Heart right ventricle (tissue), 16 donors: Measurements from ENCODE around the gene SHISAL1. TPM values are rescaled to one million over a fixed set of nuclear protein-coding genes. Genes with fewer than 3 reads are reported as not detected.

Source experiments
- ATAC-seq, 8 donors: fragments of 200-7000 bp; cut with Tn5 transposase; one replicate each; pipeline ENCODE4 v1.9.1; 2020; ENCODE audit warnings: mild to moderate bottlenecking in 8 of 8, moderate library complexity in 8 of 8, moderate number of reproducible peaks in 1 of 8
- DNase-seq, 2 donors: peaks; one replicate each; pipeline ENCODE4 v3.0.0-alpha.2; 2020
- H3K27ac ChIP-seq, 10 donors: fragments of 200-600 bp; sonication (generic) in 2 of 10; one replicate each; pipeline versions ENCODE4 v1.5.0 to v1.8.0; 2020 to 2022; ENCODE audit warnings: mild to moderate bottlenecking in 3 of 10
- H3K27me3 ChIP-seq, 7 donors: fragments of 200-600 bp; one replicate each; pipeline ENCODE4 v1.8.0; 2021 to 2022; ENCODE audit warnings: mild to moderate bottlenecking in 2 of 7
- H3K36me3 ChIP-seq, 9 donors: fragments of 200-600 bp; sonication (generic) in 1 of 9; one replicate each; pipeline versions ENCODE4 v1.5.0 to v1.8.0; 2020 to 2022; ENCODE audit warnings: mild to moderate bottlenecking in 2 of 9
- H3K4me1 ChIP-seq, 9 donors: fragments of 200-600 bp; sonication (generic) in 1 of 9; one replicate each; pipeline versions ENCODE4 v1.5.0 to v1.8.0; 2020 to 2022; ENCODE audit warnings: mild to moderate bottlenecking in 4 of 9
- H3K4me3 ChIP-seq, 10 donors: fragments of 200-600 bp; sonication (generic) in 2 of 10; one replicate each; pipeline versions ENCODE4 v1.5.0 to v1.8.0; 2020 to 2022; ENCODE audit warnings: mild to moderate bottlenecking in 7 of 10, moderate library complexity in 2 of 10
- H3K9me3 ChIP-seq, 11 donors: fragments of 200-600 bp in 10 of 11; sonication (generic) in 2 of 11; one replicate each; pipeline versions ENCODE4 v1.5.0 to v1.8.0; 2013 to 2022; ENCODE audit warnings: mild to moderate bottlenecking in 2 of 11, control low read depth in 1 of 11, moderate library complexity in 1 of 11
- WGBS, 2 donors: extraction: QIAGEN DNeasy Blood & Tissue Kit; methylation state at CpG; one replicate each; pipeline ENCODE4 v1.1.7; 2013; ENCODE audit warnings: inconsistent platforms in 1 of 2; 5-methylcytosine and 5-hydroxymethylcytosine counted together
- intact Hi-C, 10 donors: fragments of 100-400 bp; cut with DNase I; formaldehyde crosslinking; loops; one replicate each; pipeline versions ENCODE4 v1.11.1 to v1.14.2; 2022
- polyA plus RNA-seq, 2 donors: library from polyadenylated mRNA; stranded (reverse); fragments of 200-250 nt; gene quantifications; one replicate each; pipeline ENCODE4 v1.2.3, GENCODE V29; 2013
- total RNA-seq, 10 donors: library from RNA; stranded (reverse); fragmentation: NEBNext Ultra II Directional in 3 of 10; extraction: Animal tissue kit (Norgen Biotek cat#: 25700) in 3 of 10; gene quantifications; one replicate each; pipeline versions ENCODE4 v1.2.1 to v1.2.4, GENCODE V29; 2021 to 2023
- TF ChIP-seq, protein P1 (sequence below), 9 donors: fragments of 200-600 bp; sonication (generic) in 2 of 9; IDR thresholded peaks; one replicate each; pipeline versions ENCODE4 v1.5.0 to v1.8.0; 2021 to 2022; ENCODE audit warnings: antibody characterized with exemption in 9 of 9, mild to moderate bottlenecking in 5 of 9, moderate library complexity in 1 of 9
- donor health status: Arrhythmogenic right ventricular cardiomyopathy.
- donor health status: ischemic (EF 13 %, LVEDD 7.1; RV severe dilation, severe dysfunction).
- donor health status: healthy with polysubstance abuse.
- donor health status: DM: no; HTN: yes; CAD: no.
- donor health status: DM: no; HTN: no; CAD: no.
- donor health status: ischemic (EF 25% LVEDD 6.9; RV normal size, moderate dysfunction).
- donor health status: ischemic (EF 25% LVEDD 5.7; RV mildly dilated, moderate dysfunction).
- donor health status: healthy.
- donor health status: DM: yes; HTN: yes; CAD: no.
- donor health status: Ischemic cardiomyopathy.
- donor health status: ischemic (EF 35%, LVEDD 5.7; RV mildly dilated, moderate dysfunction).
- donor health status: nonischemic (EF 11% LVEDD 7.7; RV severe dilation, severe dysfunction).
- donor health status: DM: yes; HTN: yes; CAD: no.
- donor health status: PGD.
- donor health status: ischemic (EF 29% LVEDD 5.4; RV normal size, mild dysfunction).
- donor health status: nonischemic (EF 23%, LVEDD 6.1; RV moderate dilation, normal function).

SHISAL1 gene
- total and polyA plus RNA-seq, 12 donors, result 0.15 to 1.7 (median 0.63) TPM

DNA sequence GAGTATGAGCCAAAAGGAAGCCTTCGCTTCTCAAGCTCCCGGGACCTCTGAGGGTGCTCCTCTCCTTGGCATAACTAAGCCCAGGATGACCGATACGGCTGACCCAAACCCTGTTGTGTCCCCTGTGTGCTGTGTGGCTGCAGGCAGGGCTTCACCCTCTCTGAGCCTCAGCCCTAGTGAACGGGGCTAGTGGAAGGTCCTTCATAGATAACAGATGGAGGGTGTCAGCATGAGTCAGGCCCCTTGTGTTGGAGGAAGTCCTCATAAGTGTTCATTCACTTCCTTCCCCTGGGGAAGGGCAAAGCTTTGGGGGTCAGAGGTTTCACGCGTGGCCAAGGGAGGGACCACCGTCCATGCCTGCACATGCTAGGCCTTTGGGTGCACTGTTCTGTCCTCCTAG lies 21.5 kb downstream of the SHISAL1 start:
- DNase-seq, result no peak
- Histone ChIP-seq H3K9me3 (peaks cover 0 to 20% (median 0%) of the 10 kb centered on the region in 11 donors), H3K36me3 (no peaks in the 10 kb centered on the region), H3K27ac (no peak overlapping the region), H3K27me3 (peaks cover 0 to 17% (median 3%) of the 10 kb centered on the region in 7 donors), H3K4me1 (peaks cover 0 to 6% (median 0%) of the 10 kb centered on the region in 9 donors), H3K4me3 (no peak overlapping the region)
- intact Hi-C loops, result no loop called here
- TF ChIP-seq, protein P1, sequence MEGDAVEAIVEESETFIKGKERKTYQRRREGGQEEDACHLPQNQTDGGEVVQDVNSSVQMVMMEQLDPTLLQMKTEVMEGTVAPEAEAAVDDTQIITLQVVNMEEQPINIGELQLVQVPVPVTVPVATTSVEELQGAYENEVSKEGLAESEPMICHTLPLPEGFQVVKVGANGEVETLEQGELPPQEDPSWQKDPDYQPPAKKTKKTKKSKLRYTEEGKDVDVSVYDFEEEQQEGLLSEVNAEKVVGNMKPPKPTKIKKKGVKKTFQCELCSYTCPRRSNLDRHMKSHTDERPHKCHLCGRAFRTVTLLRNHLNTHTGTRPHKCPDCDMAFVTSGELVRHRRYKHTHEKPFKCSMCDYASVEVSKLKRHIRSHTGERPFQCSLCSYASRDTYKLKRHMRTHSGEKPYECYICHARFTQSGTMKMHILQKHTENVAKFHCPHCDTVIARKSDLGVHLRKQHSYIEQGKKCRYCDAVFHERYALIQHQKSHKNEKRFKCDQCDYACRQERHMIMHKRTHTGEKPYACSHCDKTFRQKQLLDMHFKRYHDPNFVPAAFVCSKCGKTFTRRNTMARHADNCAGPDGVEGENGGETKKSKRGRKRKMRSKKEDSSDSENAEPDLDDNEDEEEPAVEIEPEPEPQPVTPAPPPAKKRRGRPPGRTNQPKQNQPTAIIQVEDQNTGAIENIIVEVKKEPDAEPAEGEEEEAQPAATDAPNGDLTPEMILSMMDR (IDR thresholded peaks at IDR 0.05), result no peak
- no peak for ATAC-seq
- WGBS, 2 donors, result 73 to 74% methylated on average over 8 of the region's 8 CpGs

DNA sequence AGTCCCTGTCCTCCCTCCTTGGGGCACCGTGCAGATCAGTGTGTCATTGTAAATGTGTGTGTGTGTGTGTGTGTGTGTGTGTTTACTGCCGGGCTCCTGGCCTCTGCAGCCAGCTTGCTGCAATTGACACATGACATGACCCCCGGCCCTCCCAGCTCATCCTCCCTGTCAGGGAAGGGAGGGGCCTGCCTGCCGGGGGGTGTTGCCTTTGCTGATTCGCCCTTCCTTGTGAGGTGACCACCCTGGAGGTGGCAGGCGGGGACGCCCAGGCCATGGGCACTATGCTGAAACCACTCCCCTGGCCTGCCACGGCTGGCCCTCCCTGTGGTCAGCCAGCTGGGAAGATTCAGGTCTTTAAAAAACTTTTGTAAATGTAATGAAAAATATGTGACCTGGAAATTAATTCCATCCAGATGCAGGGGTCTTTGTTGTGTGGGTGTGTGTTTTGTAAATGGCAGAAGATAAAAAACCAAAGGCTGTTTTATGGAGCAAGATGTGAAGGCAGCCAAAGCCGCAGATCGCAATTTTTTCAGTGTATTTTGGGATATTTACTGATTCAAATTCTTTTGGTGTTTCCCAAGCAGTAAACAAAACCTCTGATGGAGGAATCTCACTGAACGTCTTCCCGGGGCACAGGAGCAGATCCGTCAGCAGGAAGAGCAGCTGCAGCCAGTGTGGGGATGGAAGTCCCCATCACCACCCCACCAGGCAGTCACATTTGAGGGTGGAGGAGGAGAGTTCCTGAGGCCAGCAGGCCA lies 23.2 kb downstream of the SHISAL1 start:
- TF ChIP-seq, protein P1 (IDR thresholded peaks at IDR 0.05), result no peak
- no peak for DNase-seq
- peaks cover 0 to 20% (median 10%) of the 10 kb centered on the region in 7 donors for H3K27me3 ChIP-seq
- peaks cover 0 to 8% (median 0%) of the 10 kb centered on the region in 11 donors for H3K9me3 ChIP-seq
- H3K4me1 ChIP-seq, result peaks cover 0 to 6% (median 0%) of the 10 kb centered on the region in 9 donors
- no peaks in the 10 kb centered on the region for H3K36me3 ChIP-seq
- 65 to 67% methylated on average over 13 of the region's 13 CpGs for WGBS, 2 donors
- no peak for ATAC-seq
- H3K27ac ChIP-seq, result no peak overlapping the region
- intact Hi-C loops, result no loop called here
- H3K4me3 ChIP-seq, result no peak overlapping the region

DNA sequence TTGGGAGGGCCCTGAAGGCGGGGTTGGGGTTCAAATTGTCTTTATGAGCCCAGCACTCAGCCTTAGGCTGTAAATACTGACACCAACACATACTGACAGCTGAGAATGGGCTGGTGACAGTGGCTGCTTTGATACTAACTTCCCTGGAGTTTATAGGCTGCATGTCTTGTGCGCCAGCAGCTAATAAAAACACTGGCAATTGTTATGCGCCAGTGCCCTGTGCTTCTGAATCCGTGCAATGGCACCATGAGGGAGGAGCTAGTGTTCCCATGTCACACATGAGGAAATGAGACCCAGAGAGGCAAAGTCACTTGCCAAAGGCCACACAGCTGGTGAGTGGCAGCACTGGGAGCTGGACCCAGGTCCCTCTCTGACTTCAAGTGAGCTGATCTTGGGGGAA lies 23.8 kb downstream of the SHISAL1 start:
- ATAC-seq (no peak), DNase-seq (no peak)
- H3K36me3 ChIP-seq, result no peaks in the 10 kb centered on the region
- H3K4me1 ChIP-seq, result peaks cover 0 to 6% (median 0%) of the 10 kb centered on the region in 9 donors
- WGBS, 2 donors, result 85 to 93% methylated on average over 4 of the region's 4 CpGs
- TF ChIP-seq, protein P1 (IDR thresholded peaks at IDR 0.05), result no peak
- intact Hi-C loops, result no loop called here
- peaks cover 0 to 24% (median 11%) of the 10 kb centered on the region in 7 donors for H3K27me3 ChIP-seq
- no peak overlapping the region for H3K4me3 ChIP-seq
- peaks cover 0 to 1% (median 0%) of the 10 kb centered on the region in 11 donors for H3K9me3 ChIP-seq
- no peak overlapping the region for H3K27ac ChIP-seq

DNA sequence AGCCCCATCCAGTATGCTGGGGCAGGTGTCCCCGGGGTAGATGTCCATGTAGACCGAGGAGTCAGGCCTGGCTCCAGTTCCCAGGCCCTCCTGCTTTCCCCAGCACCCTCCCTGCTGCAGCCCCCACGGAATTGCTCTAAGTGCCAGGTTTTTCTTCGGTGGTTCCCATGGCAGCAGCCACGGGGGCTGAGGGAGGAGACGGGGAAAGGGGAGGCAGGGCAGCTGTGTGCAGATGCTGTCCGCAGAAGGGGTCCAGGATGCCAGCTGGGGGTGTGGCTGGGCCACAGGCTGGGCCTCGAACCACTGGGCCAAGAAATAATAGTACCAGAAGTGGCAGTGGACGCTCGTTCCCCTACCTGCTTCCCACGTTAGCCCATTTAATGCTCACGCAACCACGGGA lies 25.0 kb downstream of the SHISAL1 start:
- DNase-seq (no peak), ATAC-seq (no peak)
- Histone ChIP-seq H3K27ac (no peak overlapping the region), H3K4me3 (no peak overlapping the region), H3K4me1 (peaks cover 0 to 6% (median 0%) of the 10 kb centered on the region in 9 donors), H3K27me3 (peaks cover 0 to 32% (median 11%) of the 10 kb centered on the region in 7 donors), H3K36me3 (no peaks in the 10 kb centered on the region), H3K9me3 (no peaks in the 10 kb centered on the region)
- intact Hi-C loops, result no loop called here
- 78 to 80% methylated on average over 13 of the region's 13 CpGs for WGBS, 2 donors
- TF ChIP-seq, protein P1 (IDR thresholded peaks at IDR 0.05), result no peak
